ENCODE data around the gene PPFIA1.

Gene PPFIA1

DNA sequence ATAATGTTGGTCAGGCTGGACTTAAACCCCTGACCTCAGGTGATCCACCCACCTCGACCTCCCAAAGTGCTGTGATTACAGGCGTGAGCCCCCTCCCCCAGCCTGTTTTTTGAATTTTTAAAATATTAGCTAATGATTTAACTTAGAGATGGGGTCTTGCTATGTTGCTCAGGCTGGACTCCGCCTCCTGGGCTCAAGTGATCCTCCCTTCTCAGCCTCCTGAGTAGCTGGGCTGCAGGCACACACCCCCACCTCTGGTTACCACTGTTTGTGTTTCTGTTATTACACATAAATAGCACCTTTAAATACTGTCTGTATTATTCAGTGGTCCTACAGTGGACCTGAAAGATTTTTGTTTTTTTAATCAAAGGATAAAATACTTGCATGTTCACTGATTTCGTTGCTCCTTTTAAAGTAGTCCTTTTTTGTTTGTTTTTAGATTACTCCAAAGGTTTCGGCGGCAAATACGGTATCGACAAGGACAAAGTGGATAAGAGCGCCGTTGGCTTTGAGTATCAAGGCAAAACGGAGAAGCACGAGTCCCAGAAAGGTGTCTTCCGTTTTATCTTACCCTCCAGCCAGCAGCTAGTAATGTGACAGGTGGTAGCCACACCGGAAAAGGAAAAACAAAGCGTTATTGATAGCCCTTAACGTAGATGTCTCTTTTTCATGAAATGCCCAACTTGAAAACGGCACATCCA lies 149.0 kb downstream of the PPFIA1 start:
- no peak for DNase-seq

DNA sequence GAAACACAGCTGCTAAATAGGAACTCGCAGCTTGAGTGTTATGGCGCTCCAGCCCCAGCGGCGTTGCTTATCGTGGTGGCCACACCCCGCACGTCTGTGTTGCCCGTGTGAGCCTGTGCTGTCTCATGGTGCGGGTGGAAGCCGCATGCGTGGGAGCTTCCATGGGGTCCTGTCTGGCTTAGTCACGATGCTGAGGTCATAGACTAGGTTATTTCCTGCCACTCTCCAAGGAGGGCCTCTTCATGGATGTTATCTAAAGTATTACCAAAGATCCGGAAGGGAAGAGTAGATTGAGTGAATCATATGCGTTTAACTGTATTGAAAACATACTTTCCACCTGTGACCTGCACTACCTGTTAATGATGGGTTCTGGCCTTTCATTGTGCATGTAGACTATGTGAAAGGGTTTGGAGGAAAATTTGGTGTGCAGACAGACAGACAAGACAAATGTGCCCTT lies 149.5 kb downstream of the PPFIA1 start:
- DNase-seq = no peak

DNA sequence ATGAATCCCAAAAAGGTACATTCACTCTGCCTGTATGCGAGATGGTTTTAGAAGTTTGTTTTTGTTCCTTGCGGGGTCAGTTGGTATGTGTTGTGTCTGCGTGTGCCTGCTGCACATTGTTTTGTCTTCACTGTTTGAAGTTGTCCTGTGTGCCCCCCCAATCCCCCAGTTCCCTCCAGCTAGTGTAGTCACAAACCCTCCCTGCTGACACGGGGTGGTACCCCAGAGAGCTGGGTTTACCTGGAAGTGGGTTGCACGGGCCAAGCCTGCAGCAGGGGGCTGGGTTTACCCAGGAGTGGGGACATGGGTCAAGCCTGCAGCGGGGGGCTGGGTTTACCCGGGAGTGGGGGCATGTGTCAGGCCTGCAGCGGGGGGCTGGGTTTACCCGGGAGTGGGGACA lies 150.0 kb downstream of the PPFIA1 start:
- no peak for DNase-seq

DNA sequence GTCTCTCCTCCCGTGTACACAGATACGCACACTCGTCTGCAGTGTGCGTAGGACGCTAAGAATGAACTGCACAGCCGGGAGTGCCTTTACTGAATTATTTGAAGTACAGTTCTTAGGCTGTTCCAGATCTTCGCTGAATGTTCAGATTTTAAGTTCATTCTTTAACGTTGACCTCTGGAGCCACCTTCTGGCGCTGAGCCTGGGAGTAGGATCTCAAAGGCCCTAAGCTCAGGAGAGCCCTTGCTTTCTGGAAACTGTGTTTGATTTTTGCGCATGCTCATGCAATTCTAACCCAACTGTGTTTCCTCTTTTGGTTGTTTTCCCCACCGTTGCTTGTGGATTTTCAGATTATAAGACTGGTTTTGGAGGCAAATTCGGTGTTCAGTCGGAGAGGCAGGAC lies 150.6 kb downstream of the PPFIA1 start:
- DNase-seq = peak in 1 of 2 donors; percentile 24

DNA sequence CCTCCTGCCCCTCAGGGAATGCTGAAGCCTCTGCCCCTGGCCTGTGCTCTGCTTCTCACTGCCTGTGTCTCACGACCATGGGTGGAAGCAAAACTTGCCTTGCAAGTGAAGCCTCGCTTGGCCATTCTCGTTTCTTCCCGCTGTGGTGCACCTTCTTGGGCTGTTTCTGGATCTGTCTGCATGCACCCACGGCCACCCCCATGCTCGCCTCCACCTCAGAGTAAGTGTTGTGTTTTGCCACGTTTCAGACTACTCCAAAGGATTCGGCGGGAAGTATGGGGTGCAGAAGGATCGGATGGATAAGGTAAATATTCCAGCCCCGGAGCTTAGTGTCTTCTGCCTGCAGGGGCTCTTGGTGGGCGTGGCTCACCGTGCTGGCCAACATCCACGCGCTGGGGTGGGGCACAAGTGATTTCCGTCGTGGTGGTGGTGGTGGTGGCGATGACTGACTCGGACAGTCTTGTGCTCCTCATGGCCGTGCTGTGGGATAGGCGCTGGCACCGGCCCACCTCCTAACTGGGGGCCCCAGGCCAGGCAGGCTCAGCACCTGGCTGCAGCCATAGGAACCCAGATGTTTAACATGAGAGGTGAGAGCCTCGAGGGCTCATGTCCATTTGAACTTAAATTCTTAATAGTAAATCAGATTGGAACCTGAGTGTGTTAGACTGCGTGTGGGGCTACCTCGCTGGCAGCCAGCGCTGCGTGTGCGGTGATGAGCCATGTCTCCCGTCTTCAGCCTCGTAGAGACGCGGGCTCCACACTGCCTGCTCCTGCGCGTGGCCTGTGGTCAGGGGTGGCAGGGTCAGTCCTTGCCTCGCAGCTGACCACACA lies 152.4 kb downstream of the PPFIA1 start:
- no peak for DNase-seq

DNA sequence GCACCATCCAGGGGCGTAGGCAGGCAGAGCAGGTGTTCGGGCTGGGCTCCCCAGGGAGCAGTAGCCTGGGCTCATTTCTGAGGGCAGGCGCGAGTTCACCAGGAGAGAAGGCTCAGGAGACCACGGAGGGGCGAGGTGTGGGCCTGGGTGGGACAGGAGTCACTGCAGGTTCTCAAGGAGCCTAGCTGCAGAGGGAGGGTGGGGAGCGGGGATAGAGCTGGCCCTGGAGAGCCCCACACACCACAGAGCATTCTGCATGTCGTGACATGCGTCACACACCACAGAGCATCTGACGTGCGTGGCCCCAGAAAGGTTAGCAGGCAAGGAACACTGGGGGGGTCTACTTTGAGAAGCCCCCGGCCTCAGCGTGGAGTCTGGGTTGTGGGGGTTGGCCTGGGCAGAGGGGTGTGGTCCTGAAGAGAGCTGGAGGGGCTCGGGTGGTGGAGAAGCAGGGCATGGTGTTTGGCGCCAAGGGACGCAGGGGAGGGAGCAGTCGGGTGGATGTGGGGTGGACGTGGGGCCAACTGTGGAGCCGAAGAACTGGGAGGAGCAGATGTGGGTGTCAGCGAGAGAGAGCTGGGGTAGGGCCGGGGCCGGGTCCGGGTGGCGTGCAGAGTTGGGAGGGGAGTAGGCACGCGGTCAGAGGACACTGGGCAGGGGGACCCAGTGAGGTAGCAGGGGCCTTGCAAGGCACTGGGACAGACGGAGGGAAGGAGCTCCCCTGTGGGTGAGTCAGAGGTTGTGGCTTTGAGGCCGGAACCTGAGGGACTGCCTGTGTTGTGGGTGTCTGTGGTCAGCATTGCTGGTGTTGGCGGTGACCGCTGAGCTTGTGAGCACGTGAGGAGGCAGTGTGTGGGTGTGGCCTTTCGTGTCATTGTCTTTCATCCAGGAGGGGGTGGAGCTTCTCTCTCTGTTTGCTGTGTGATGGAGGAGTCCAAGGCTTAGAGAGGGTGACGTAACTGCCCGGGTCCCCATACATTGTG lies 153.3 kb downstream of the PPFIA1 start:
- peak; percentile 75 to 78 for DNase-seq

DNA sequence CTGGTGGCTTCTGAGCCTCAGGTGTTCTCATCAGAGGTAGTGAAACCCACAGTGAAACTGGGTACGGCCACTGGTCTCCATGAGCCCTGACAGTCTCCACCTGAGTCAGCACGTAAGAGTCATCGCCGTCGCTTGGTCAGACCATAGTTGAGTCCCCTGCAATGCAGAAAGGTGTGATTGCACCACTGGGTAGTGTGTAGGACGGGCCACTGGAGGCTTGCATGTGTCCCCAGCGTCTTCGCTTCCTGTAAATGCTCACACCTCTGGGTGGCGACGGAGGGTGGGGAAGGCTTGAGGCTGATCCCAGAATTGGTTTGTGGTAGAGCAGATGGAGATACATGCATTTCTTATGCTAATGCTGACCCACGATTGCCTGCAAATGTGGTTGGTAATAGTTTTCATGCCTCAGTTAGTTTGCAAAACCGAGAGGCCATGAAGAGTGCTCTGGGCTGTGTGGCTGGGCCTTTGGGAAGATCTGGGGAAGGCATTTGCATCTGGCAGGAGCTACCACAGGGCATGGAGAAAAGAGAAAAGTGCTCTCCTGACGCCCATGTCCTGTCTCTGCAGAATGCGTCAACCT lies 154.4 kb downstream of the PPFIA1 start:
- DNase-seq = no peak

DNA sequence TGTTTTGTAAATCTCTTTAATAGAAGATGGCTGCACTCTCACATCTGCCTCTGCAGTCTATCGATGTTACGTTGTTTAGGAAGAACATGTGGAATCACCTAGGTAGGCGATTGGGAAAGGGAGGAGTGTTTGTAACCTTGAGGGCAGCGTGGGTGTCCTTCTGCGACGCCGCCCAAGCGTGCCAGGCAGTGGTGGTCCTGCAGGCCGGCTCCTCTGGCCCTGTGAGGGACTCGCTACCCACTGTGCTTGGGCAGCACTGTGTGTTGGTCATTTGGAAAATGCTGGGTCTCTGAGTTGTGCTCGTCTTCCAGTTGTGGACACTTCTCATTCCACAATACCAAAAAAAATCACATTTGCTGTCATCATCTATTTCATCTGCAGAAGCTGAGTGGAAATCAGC lies 156.9 kb downstream of the PPFIA1 start:
- DNase-seq = no peak

DNA sequence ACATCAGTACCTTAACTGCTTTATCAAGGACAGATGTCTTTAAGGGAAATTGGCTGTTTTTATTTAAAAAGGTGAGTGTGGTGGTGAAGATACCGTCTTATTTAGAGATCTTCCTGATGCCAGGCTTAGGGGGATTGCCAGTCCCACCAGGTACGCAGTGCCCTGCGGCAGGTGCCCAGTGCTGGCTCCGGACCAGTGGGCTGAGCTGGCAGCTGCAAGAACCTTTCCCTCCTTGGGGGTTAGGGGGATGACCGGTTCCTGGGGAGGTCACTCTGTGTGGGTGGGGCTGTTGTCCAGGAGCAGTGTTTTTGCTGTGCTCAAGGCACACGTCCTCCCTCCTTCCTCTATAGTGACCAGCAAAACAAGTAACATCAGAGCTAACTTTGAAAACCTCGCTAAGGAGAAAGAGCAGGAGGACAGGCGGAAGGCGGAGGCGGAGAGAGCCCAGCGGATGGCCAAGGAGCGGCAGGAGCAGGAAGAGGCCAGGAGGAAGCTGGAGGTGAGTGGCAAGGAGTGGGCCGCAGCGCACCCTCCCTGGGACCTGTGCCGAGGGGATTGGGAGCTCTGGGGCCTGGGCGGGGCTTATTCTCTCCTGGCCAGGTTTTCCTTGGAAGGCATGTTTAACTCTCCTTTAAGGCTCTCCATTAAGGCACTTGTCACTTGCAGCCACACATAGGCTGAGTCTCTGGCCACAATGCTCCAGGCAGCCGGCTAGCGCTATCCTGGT lies 158.4 kb downstream of the PPFIA1 start:
- no peak for DNase-seq

DNA sequence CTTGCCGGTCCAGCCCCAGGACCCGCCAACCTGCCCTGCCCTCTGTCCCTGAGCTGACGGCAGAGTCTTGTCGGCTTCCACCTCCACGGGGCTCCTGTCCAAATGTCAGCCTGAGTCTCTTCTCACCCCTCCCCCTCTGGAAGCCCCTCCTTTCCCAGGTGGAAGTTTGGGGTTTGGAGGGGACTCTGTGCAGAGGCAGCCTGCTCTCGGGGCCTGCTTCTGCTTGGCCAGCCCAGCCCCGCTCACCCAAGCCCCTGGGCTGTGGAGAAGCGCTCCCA lies 158.9 kb downstream of the PPFIA1 start:
- DNase-seq = no peak

DNA sequence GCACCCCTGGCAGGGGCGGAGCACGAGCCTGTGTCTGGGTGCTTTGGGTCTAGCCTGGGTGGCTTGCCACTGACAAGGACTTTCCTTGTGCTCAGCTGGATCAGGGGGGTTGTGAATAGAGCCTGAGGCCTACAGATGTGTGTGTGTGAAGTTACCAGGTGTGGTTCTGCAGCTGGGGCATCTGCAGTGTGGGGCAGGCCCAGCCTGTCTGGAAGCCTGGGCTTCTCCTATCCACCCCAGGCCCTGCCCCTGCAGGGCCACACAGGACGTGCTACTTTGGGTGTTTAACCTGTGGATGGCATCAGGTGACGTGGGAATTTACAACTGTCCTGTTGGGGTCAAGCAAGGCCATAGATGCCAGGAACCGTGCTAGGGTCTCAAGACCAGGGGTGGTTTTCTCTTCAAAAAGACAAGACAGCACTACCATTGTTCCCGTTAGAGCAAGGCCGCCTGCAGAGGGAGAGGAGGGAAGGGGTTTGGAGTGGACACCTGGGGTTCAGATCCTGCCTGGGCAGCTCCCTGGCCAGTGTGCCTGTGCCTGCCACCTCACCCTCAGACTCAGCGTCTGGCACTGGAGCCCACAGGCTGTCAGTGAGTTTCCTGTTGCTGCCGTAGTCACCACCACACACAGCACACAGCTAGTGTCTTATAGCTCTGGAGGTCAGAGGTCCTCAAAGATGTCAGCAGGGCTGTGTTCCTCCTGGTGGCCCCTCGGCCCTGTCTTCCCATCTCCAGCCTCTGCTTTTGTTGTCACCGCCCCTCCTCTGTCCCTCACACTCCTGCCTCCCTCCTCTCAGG lies 159.4 kb downstream of the PPFIA1 start:
- no peak for DNase-seq

DNA sequence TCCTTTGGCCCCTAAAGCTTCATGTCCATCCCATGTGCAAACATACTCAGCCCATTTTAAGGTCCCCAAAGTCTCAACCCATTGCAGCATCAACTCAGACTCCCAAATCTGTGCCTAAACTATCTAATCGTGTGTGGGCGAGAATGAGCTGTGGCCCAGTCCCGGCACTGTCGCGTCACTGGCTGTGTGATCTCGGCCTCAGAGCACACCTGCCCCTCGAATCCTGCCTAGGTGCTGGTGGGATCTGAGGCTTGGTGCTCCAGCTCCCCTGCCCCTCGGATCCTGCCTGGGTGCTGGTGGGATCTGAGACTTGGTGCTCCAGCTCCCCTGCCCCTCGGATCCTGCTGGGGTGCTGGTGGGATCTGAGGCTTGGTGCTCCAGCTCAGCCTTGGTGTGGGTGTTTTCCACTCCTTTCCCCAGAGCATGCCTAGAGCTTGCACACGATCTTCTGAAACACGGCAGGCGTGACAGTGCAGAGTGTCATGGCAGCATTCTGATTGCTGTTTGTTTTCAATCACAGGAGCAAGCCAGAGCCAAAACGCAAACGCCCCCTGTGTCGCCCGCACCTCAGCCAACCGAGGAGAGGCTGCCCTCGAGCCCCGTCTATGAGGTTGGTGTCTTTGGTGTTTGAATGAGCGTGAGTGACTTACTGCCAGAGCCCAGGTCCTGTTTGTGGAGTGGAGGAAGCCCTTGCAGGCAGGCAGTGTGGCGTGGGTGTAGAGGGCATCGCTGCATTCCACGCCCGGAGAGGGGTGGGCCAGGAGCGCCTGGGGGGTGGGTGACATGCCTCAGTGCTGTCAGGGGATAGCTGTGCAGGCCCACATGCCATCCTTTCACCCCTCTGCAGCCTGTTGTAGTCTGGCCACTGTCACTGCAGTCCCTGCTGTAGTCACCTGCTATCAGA lies 160.4 kb downstream of the PPFIA1 start:
- DNase-seq = no peak

DNA sequence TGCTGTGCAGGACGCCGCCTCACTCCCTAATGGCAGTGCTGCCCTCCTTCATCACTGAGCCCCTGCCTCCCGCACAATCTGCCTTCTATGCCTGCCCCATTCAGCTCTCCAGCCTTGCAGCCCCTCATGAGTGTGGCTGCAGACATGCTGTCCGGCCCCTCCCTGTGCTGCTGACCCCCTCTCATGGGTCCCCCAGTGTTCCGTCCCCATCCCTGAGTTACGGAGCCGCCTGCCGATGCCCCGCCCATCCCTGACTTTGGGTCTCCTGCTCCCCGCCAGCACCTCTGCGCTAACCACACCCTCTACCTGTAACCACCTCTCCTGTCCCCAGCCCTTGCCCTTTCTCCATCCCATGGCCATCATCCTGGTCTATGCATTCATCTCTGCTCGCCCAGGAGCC lies 161.1 kb downstream of the PPFIA1 start:
- no peak for DNase-seq

DNA sequence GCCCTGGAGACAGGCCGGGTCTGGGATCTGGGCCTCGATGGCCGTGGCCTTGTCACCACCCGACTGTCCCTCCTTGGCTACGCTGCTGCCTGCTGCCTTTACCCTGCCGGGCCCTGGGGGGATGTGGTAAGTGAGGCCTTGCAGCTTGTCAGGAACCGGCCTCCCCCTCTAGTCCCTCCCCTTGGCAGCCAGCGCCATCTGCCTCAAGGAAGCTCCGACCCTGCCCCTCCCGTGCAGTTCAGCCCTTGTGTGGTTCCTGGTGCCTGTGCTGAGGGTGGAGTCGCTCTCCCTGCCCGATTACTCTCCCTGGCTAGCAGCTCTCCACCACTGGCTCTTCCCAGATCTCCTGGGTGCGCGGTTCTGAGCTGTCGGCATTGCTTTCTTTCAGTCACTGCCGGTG lies 161.6 kb downstream of the PPFIA1 start:
- no peak for DNase-seq

DNA sequence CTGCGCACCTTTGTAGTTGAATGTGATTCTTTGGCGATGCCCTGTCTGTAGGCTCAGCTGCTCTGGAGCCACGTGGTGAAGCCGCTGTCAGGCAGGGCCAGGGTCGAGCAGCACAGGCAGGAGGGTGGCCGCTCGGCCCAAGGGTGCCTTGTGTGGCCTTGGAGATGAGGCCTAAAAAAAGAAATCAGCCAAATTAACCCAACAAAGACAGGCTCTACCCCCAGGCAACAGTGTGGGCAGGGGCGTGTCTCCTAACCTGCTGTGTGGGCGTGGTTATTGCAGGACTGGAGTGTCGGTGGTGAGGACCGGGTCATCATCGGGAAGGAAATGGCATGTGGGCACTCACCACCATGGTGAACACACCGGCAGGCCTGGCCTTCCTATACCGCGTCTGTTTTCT lies 162.1 kb downstream of the PPFIA1 start:
- no peak for DNase-seq

DNA sequence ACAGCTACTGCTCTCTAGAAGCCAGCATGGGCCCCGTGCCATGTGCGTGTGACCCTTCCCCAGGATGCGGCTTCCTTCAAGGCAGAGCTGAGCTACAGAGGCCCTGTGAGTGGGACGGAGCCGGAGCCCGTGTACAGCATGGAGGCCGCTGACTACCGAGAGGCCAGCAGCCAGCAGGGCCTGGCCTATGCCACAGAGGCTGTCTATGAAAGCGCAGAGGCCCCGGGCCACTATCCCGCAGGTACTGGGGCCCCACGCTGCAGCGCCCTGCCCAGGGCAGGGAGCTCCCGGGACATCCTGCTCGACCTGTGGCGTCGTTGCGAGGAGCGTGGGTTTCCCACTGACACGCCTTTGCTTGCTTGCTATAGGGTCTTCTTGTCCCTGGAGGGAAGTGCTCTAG lies 162.5 kb downstream of the PPFIA1 start:
- no peak for DNase-seq

DNA sequence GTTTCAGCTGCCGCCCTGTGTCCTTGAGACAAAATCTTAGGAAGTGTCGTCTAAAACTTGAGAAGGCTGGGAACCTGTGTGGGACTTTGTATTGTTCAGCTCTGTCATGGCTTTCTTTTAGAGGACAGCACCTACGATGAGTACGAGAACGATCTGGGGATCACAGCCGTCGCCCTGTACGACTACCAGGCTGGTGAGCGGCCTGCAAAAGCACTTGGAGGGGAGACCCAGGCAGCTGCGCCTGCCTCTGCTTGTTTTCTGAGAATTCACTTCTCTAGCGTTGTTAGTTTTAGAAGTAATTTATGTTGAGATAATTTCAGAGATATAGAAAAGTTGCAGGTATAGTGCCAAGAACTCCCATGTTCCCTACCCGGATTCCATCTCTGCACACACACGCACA lies 163.0 kb downstream of the PPFIA1 start:
- DNase-seq = no peak
